IMR-90 (cell line): ENCODE results near the gene TCF7. TPM values are rescaled to one million over a fixed set of nuclear protein-coding genes. Genes with fewer than 3 reads are reported as not detected.
A peak's percentile ranks its signal among the peaks of the same experiment; 100 is the strongest.

ENCODE experiments used
- ATAC-seq: fragments of 200-7000 bp; cut with Tn5 transposase; 2 replicates; pipeline ENCODE4 v1.9.1; 2020; ENCODE audit warnings: low read depth, mild to moderate bottlenecking, moderate library complexity
- BruUV-seq: library from RNA; stranded (reverse); fragments of 400-500 nt; replicated peaks from 2 replicates; lab custom pipeline; 2021; lab: Mats Ljungman, UMichigan
- CTCF ChIA-PET: fragments of 300-600 bp; formaldehyde crosslinking; extraction: SDS; loops from one replicate; lab custom pipeline; 2021; ENCODE audit warnings: antibody characterized with exemption; lab: Yijun Ruan, JAX
- POLR2A ChIA-PET: fragments of 300-600 bp; sonication (Branson Sonifier 250); formaldehyde crosslinking; loops from one replicate; lab custom pipeline; 2022; ENCODE audit warnings: antibody characterized with exemption; ENCODE audit not compliant: unreplicated experiment; lab: Charles Lee
- DNase-seq: peaks from one replicate; pipeline ENCODE4 v3.0.0; 2013
- H2AFZ ChIP-seq: replicated peaks from 2 replicates; pipeline ENCODE3; 2013; ENCODE audit warnings: low read length, mild to moderate bottlenecking; ENCODE audit not compliant: poor library complexity
- H2AK5ac ChIP-seq: 2 replicates; pipeline ENCODE4 v1.6.1; 2013; ENCODE audit warnings: low read depth, low read length, inconsistent platforms
- H2AK9ac ChIP-seq: replicated peaks from 2 replicates; pipeline ENCODE3; 2013; ENCODE audit warnings: mild to moderate bottlenecking, low read depth, low read length, moderate library complexity; ENCODE audit not compliant: poor library complexity
- H2BK120ac ChIP-seq: 2 replicates; pipeline ENCODE4 v1.6.1; 2013; ENCODE audit warnings: low read depth, low read length, inconsistent platforms
- H2BK15ac ChIP-seq: 3 replicates; pipeline ENCODE4 v1.6.1; 2013; ENCODE audit warnings: low read depth, low read length, inconsistent platforms
- H2BK20ac ChIP-seq: 2 replicates; pipeline ENCODE4 v1.6.1; 2013; ENCODE audit warnings: low read depth, mild to moderate bottlenecking, inconsistent platforms, low read length, moderate library complexity
- H2BK5ac ChIP-seq: 2 replicates; pipeline ENCODE4 v1.6.1; 2013; ENCODE audit warnings: mild to moderate bottlenecking, low read depth, low read length, inconsistent platforms; ENCODE audit not compliant: poor library complexity, severe bottlenecking
- H3K14ac ChIP-seq: replicated peaks from 2 replicates; pipeline ENCODE4 v1.6.1; 2013; ENCODE audit warnings: low read depth, low read length, inconsistent platforms
- H3K18ac ChIP-seq: 2 replicates; pipeline ENCODE4 v1.6.1; 2013; ENCODE audit warnings: low read depth, low read length, control low read depth
- H3K23ac ChIP-seq: 2 replicates; pipeline ENCODE4 v1.6.1; 2013; ENCODE audit warnings: low read depth, low read length, inconsistent platforms
- H3K27ac ChIP-seq: 2 replicates; pipeline ENCODE4 v1.5.1; 2013; ENCODE audit warnings: mild to moderate bottlenecking, control low read depth, low read length; ENCODE audit not compliant: insufficient read depth
- H3K27me3 ChIP-seq: 2 replicates; pipeline ENCODE4 v1.6.1; 2013; ENCODE audit warnings: low read length; ENCODE audit not compliant: control insufficient read depth, insufficient read depth
- H3K36me3 ChIP-seq: 2 replicates; pipeline ENCODE4 v1.6.1; 2013; ENCODE audit warnings: low read length, mixed read lengths; ENCODE audit not compliant: control insufficient read depth, insufficient read depth
- H3K4ac ChIP-seq: 2 replicates; pipeline ENCODE4 v1.6.1; 2013; ENCODE audit warnings: low read depth, low read length, inconsistent platforms
- H3K4me1 ChIP-seq: 2 replicates; pipeline ENCODE4 v1.6.1; 2013; ENCODE audit warnings: low read length, mixed read lengths; ENCODE audit not compliant: control insufficient read depth, insufficient read depth
- H3K4me2 ChIP-seq: 2 replicates; pipeline ENCODE4 v1.6.1; 2013; ENCODE audit warnings: low read depth, mild to moderate bottlenecking, control low read depth, low read length, moderate library complexity
- H3K4me3 ChIP-seq: 2 replicates; pipeline ENCODE4 v1.5.1; 2013; ENCODE audit warnings: low read depth, mild to moderate bottlenecking, control low read depth, low read length, moderate library complexity; ENCODE audit not compliant: insufficient read depth
- H3K56ac ChIP-seq: 2 replicates; pipeline ENCODE4 v1.6.1; 2013; ENCODE audit warnings: low read length, inconsistent platforms; ENCODE audit not compliant: insufficient read depth; ENCODE audit errors: extremely low read depth
- H3K79me1 ChIP-seq, 2 experiments: 2 replicates each; pipeline ENCODE4 v1.6.1; 2013; ENCODE audit warnings: low read length in 2 of 2, inconsistent platforms in 1 of 2, low read depth in 1 of 2
- H3K9ac ChIP-seq: 2 replicates; pipeline ENCODE4 v1.6.1; 2013; ENCODE audit warnings: low read depth, low read length, control low read depth
- H3K9me1 ChIP-seq: 2 replicates; pipeline ENCODE4 v1.6.1; 2013; ENCODE audit warnings: low read length, inconsistent platforms; ENCODE audit not compliant: insufficient read depth
- H3K9me3 ChIP-seq: 2 replicates; pipeline ENCODE4 v1.6.1; 2013; ENCODE audit warnings: low read length; ENCODE audit not compliant: control insufficient read depth, insufficient read depth
- H4K20me1 ChIP-seq: 2 replicates; pipeline ENCODE4 v1.6.1; 2013; ENCODE audit warnings: low read length, inconsistent platforms; ENCODE audit not compliant: insufficient read depth
- H4K5ac ChIP-seq: 2 replicates; pipeline ENCODE4 v1.6.1; 2013; ENCODE audit warnings: mild to moderate bottlenecking, low read depth, low read length, control low read depth
- H4K8ac ChIP-seq, 2 experiments: 2 replicates each; pipeline ENCODE4 v1.6.1; 2013; ENCODE audit warnings: low read depth in 2 of 2, low read length in 2 of 2, control low read depth in 1 of 2, inconsistent platforms in 1 of 2
- H4K91ac ChIP-seq: 2 replicates; pipeline ENCODE4 v1.6.1; 2013; ENCODE audit warnings: low read depth, low read length, inconsistent platforms; ENCODE audit not compliant: insufficient read depth
- BHLHE40 ChIP-seq: fragments of 150-350 bp; IDR thresholded peaks from 2 replicates; pipeline ENCODE4 v1.6.1; 2016; ENCODE audit warnings: mild to moderate bottlenecking, low read depth, low read length
- MAFK ChIP-seq: IDR thresholded peaks from 2 replicates; pipeline ENCODE4 v1.6.1; 2012; ENCODE audit warnings: low read depth, low read length, improper control_type of control experiment
- MAZ ChIP-seq: IDR thresholded peaks from 2 replicates; pipeline ENCODE4 v1.6.1; 2012; ENCODE audit warnings: low read depth, mild to moderate bottlenecking, low read length, improper control_type of control experiment, moderate library complexity, borderline replicate concordance
- MXI1 ChIP-seq: IDR thresholded peaks from 2 replicates; pipeline ENCODE4 v1.6.1; 2012; ENCODE audit warnings: low read depth, mild to moderate bottlenecking, low read length, moderate library complexity, borderline replicate concordance
- RCOR1 ChIP-seq: IDR thresholded peaks from 2 replicates; pipeline ENCODE4 v1.6.1; 2012; ENCODE audit warnings: mild to moderate bottlenecking, low read length, improper control_type of control experiment; ENCODE audit not compliant: insufficient replicate concordance
- WGBS, 2 experiments: methylation state at CpG; one replicate each; pipeline versions ENCODE4 v1.1.5 to v1.1.7; 2013; ENCODE audit warnings: missing lambda C conversion rate in 2 of 2; ENCODE audit not compliant: insufficient read length in 1 of 2; ENCODE audit errors: extremely low coverage in 2 of 2; 5-methylcytosine and 5-hydroxymethylcytosine counted together
- dilution Hi-C: fragments of 300-500 bp; cut with HindIII; formaldehyde crosslinking; loops from one replicate; pipeline ENCODE4 v1.14.3; 2018; ENCODE audit warnings: low sequenced_read_pairs; ENCODE audit not compliant: unreplicated experiment
- in situ Hi-C: fragments of 300-500 bp; cut with MboI; formaldehyde crosslinking; loops from 3 replicates; pipeline ENCODE4 v1.14.3; 2019; ENCODE audit warnings: low sequenced_read_pairs, inconsistent platforms, mixed read lengths
- intact Hi-C: fragments of 100-400 bp; cut with micrococcal nuclease; formaldehyde crosslinking; loops from 2 replicates; pipeline ENCODE4 v1.10.0; 2022
- polyA plus RNA-seq, 3 experiments: library from polyadenylated mRNA; depleted of rRNA; stranded (reverse); fragments of >200 nt; gene quantifications; 2 replicates each; pipeline ENCODE4 v1.2.3, GENCODE V29; 2012; ENCODE audit warnings: low replicate concordance in 1 of 3
- total RNA-seq: library from RNA; depleted of rRNA; stranded (reverse); fragments of >200 nt; gene quantifications from 2 replicates; pipeline ENCODE4 v1.2.3, GENCODE V29; 2012

Gene TCF7
- total and polyA plus RNA-seq, 2 of the 4 experiments (the other 2 are of a cell fraction) = 1.3 to 3.4 TPM

GRCh38 chr5:134177369-134178095 lies 63.1 kb downstream of the TCF7 start:
- in situ Hi-C loops (no loop called here), intact Hi-C loops (loop anchor here (2.0 kb wide), 1 partner anchor 47 kb away; no protein-coding TSS in a partner anchor), dilution Hi-C loops (no loop called here)
- Histone ChIP-seq H3K56ac (peak overlapping the region; percentile 86), H3K18ac (peak overlapping the region; percentile 81), H2BK15ac (0 out of 3 replicates have a peak overlapping the region, but pooled peaks have one; percentile 8), H3K9ac (peak overlapping the region; percentile 97), H3K4me2 (peak overlapping the region; percentile 99), H3K9me1 (peaks cover 6% of the 10 kb centered on the region; the same call in 1 of the 2 replicates), H3K14ac (peak overlapping the region; percentile 99), H3K4me1 (no peaks in the 10 kb centered on the region; the same call in 1 of the 2 replicates), H3K23ac (peak overlapping the region; percentile 99), H2AFZ (peak overlapping the region; percentile 98), H4K20me1 (peaks cover 39% of the 10 kb centered on the region), H3K4me3 (peak overlapping the region; percentile 92), H3K36me3 (peaks cover 7% of the 10 kb centered on the region; the same call in 1 of the 2 replicates), H3K27me3 (no peaks in the 10 kb centered on the region), H4K91ac (peak overlapping the region; percentile 97), H2AK5ac (peak overlapping the region; percentile 97), H3K4ac (peak overlapping the region; percentile 99), H3K9me3 (no peaks in the 10 kb centered on the region), H2BK20ac (0 out of 2 replicates have a peak overlapping the region, but pooled peaks have one; percentile 46), H2BK120ac (peak overlapping the region; percentile 60), H3K27ac (peak overlapping the region; percentile 93), H4K5ac (peak overlapping the region; percentile 99), H2AK9ac (peak overlapping the region; percentile 98), H2BK5ac (peak overlapping the region; percentile 90), H4K8ac (peak overlapping the region; percentile 95 to 100), H3K79me1 (peaks cover 12 to 27% of the 10 kb centered on the region in 2 experiments)
- ChIA-PET CTCF (interaction anchor here (1.0 to 1.1 kb wide), 3 partner anchors 24 to 112 kb away, joined by 3 read pairs; partner anchors contain the start of gene PPP2CA), POLR2A (interaction anchor here (0.6 kb wide), 1 partner anchor 34 kb away, joined by 6 read pairs; no protein-coding TSS in a partner anchor)
- no TSS peak for BruUV-seq
- no peak; the same call in 1 of the 2 replicates for TF ChIP-seq MXI1
- TF ChIP-seq RCOR1 = no peak
- peak; percentile 91; the same call in 1 of the 2 replicates for TF ChIP-seq MAZ
- TF ChIP-seq MAFK = no peak
- TF ChIP-seq BHLHE40 = no peak
- ATAC-seq = no peak
- WGBS, 2 experiments = no CpG with 5 or more reads among the region's 29 CpGs
- no peak for DNase-seq
